GM18861 (cell line): ENCODE measurements around the gene SMIM3.
"Not testable (repeated sequence)": the region's sequence is repeated elsewhere in the genome, so short reads cannot be mapped to it uniquely, and the experiment has no call there.

Source experiments
- ATAC-seq: cut with Tn5 transposase; IDR thresholded peaks from one replicate; pipeline ENCODE4 v1.9.1; 2021; ENCODE audit not compliant: unreplicated experiment

Gene SMIM3

GRCh38 chr5:150778517-150779396, at the start of gene SMIM3:
SMIM3 (plus strand) TSS chr5:150778757; CDS start chr5:150795441, 16,684 bp downstream.
- ATAC-seq: no peak

- ATAC-seq: no peak
Observed at GRCh38 chr5:150729859-150730258, 48.7 kb upstream of the SMIM3 start.

GRCh38 chr5:150731669-150732242, 46.8 kb upstream of the SMIM3 start:
- no peak for ATAC-seq

- peak; percentile 81 for ATAC-seq
Observed at GRCh38 chr5:150734579-150735384, 43.8 kb upstream of the SMIM3 start.

- no peak for ATAC-seq
Observed at GRCh38 chr5:150738862-150739261, 39.7 kb upstream of the SMIM3 start.

- no peak for ATAC-seq
Observed at GRCh38 chr5:150740992-150741391, 37.6 kb upstream of the SMIM3 start.

- not testable (repeated sequence) for ATAC-seq
Observed at GRCh38 chr5:150742455-150743141, 36.0 kb upstream of the SMIM3 start.

GRCh38 chr5:150743142-150743488, 35.4 kb upstream of the SMIM3 start:
- ATAC-seq: not testable (repeated sequence)

GRCh38 chr5:150750469-150750868, 28.1 kb upstream of the SMIM3 start:
- ATAC-seq: no peak

GRCh38 chr5:150751096-150751891, 27.3 kb upstream of the SMIM3 start:
- ATAC-seq: no peak

GRCh38 chr5:150753463-150753862, 25.1 kb upstream of the SMIM3 start:
- no peak for ATAC-seq

GRCh38 chr5:150753863-150754262, 24.7 kb upstream of the SMIM3 start:
- ATAC-seq: no peak

- no peak for ATAC-seq
Observed at GRCh38 chr5:150757087-150757649, 21.4 kb upstream of the SMIM3 start.

- no peak for ATAC-seq
Observed at GRCh38 chr5:150758203-150758530, 20.4 kb upstream of the SMIM3 start.

- ATAC-seq: peak; percentile 96
Observed at GRCh38 chr5:150758531-150759333, 19.8 kb upstream of the SMIM3 start, which contains the start of gene DCTN4. DCTN4 (minus strand) TSS chr5:150759017; CDS start chr5:150758993, 24 bp downstream.

- no peak for ATAC-seq
Observed at GRCh38 chr5:150759334-150759583, 19.3 kb upstream of the SMIM3 start.

GRCh38 chr5:150762211-150762610, 16.3 kb upstream of the SMIM3 start:
- no peak for ATAC-seq

- no peak for ATAC-seq
Observed at GRCh38 chr5:150763023-150763769, 15.4 kb upstream of the SMIM3 start.

GRCh38 chr5:150764530-150764929, 14.0 kb upstream of the SMIM3 start:
- no peak for ATAC-seq
